ENCODE measurements around the gene SMC4. TPM values are rescaled to one million over a fixed set of nuclear protein-coding genes. Genes with fewer than 3 reads are reported as not detected.

SMC4 gene
- total RNA-seq, 1 experiment from 2014 or later = 144 TPM

GRCh38 chr3:160455846-160456245, 56.4 kb downstream of the SMC4 start:
- no peak for DNase-seq (ENCODE audit: low spot score)
- no peak overlapping the region for H3K27ac Mint-ChIP-seq
- H3K36me3 Mint-ChIP-seq = no peaks in the 10 kb centered on the region
- H3K4me3 Mint-ChIP-seq = no peak overlapping the region
- TF ChIP-seq AR (CRISPR knock-in tag; IDR thresholded peaks at IDR 0.05) (no peak), SOX15 (CRISPR knock-in tag; IDR thresholded peaks at IDR 0.05) (no peak), JAZF1 (CRISPR knock-in tag; IDR thresholded peaks at IDR 0.05) (no peak), FOXJ3 (CRISPR knock-in tag; IDR thresholded peaks at IDR 0.05; ENCODE audit: borderline replicate concordance) (no peak), NFATC4 (CRISPR knock-in tag; IDR thresholded peaks at IDR 0.05) (no peak), GTF2I (CRISPR knock-in tag; conservative IDR thresholded peaks at IDR 0.05) (no peak), NFE2L1 (CRISPR knock-in tag; IDR thresholded peaks at IDR 0.05) (no peak), GABPB1 (CRISPR knock-in tag; IDR thresholded peaks at IDR 0.05) (no peak), ZMAT4 (CRISPR knock-in tag; IDR thresholded peaks at IDR 0.05) (no peak), E2F5 (CRISPR knock-in tag; IDR thresholded peaks at IDR 0.05) (no peak), CREM (CRISPR knock-in tag; IDR thresholded peaks at IDR 0.05) (no peak), ATF1 (CRISPR knock-in tag; IDR thresholded peaks at IDR 0.05) (no peak), ELF4 (CRISPR knock-in tag; IDR thresholded peaks at IDR 0.05; ENCODE audit: low read depth) (no peak), SMAD4 (CRISPR knock-in tag; IDR thresholded peaks at IDR 0.05) (no peak), KAT7 (CRISPR knock-in tag; IDR thresholded peaks at IDR 0.05; ENCODE audit: borderline replicate concordance) (no peak), TCF7 (CRISPR knock-in tag; IDR thresholded peaks at IDR 0.05; ENCODE audit: low read depth) (no peak), CDX4 (CRISPR knock-in tag; IDR thresholded peaks at IDR 0.05; ENCODE audit: borderline replicate concordance) (no peak), HMGA2 (CRISPR knock-in tag; IDR thresholded peaks at IDR 0.05) (no peak), ZNF512 (CRISPR knock-in tag; IDR thresholded peaks at IDR 0.05; ENCODE audit: borderline replicate concordance) (no peak)
- H3K9me3 Mint-ChIP-seq = peaks cover 7% of the 10 kb centered on the region
- ATAC-seq = no peak
- H3K4me1 Mint-ChIP-seq = 0 out of 2 replicates have a peak, but pooled peaks cover 2% of the 10 kb centered on the region
- POLR2A ChIA-PET = interaction anchor here (0.7 kb wide), 1 partner anchor 464 kb away, joined by 3 read pairs; no protein-coding TSS in a partner anchor
- CTCF ChIA-PET = no interaction called here
- peaks cover 20% of the 10 kb centered on the region for H3K27me3 Mint-ChIP-seq (ENCODE audit: low read depth)

GRCh38 chr3:160458151-160458550, 58.7 kb downstream of the SMC4 start:
- no peak overlapping the region for H3K4me3 Mint-ChIP-seq
- no peaks in the 10 kb centered on the region for H3K36me3 Mint-ChIP-seq
- ATAC-seq = no peak
- H3K4me1 Mint-ChIP-seq = no peaks in the 10 kb centered on the region; the same call in 1 of the 2 replicates
- H3K27me3 Mint-ChIP-seq (ENCODE audit: low read depth) = peaks cover 40% of the 10 kb centered on the region
- H3K27ac Mint-ChIP-seq = no peak overlapping the region
- DNase-seq (ENCODE audit: low spot score) = no peak
- ChIA-PET POLR2A (interaction anchor here (0.7 to 3.5 kb wide), 2 partner anchors 9 to 23 kb away, joined by 6 to 12 read pairs; partner anchors contain the start of gene TRIM59), CTCF (interaction anchor here (0.6 kb wide), 1 partner anchor 16 kb away, joined by 3 read pairs; no protein-coding TSS in a partner anchor)
- peaks cover 12% of the 10 kb centered on the region for H3K9me3 Mint-ChIP-seq
- TF ChIP-seq USF2 (CRISPR knock-in tag; IDR thresholded peaks at IDR 0.05) (no peak), GABPB1 (CRISPR knock-in tag; IDR thresholded peaks at IDR 0.05) (no peak), ZNF121 (CRISPR knock-in tag; IDR thresholded peaks at IDR 0.05) (no peak), TP53 (CRISPR knock-in tag; IDR thresholded peaks at IDR 0.05) (no peak), ZNF532 (CRISPR knock-in tag; IDR thresholded peaks at IDR 0.05; ENCODE audit: borderline replicate concordance) (no peak), SOX15 (CRISPR knock-in tag; IDR thresholded peaks at IDR 0.05) (no peak), TEAD1 (CRISPR knock-in tag; IDR thresholded peaks at IDR 0.05) (no peak)
